A673 (cell line): ENCODE results near the gene PROSER3.

Experiments
- CTCF ChIP-seq: fragments of 300-800, 200-600 bp; sonication (generic); conservative IDR thresholded peaks from 2 replicates; pipeline ENCODE4 v1.5.1; 2017; ENCODE audit warnings: low read depth, mild to moderate bottlenecking, antibody characterized with exemption, low read length, moderate library complexity, mixed read lengths
- EZH2 ChIP-seq: fragments of 200-600 bp; sonication (generic); IDR thresholded peaks from 2 replicates; pipeline ENCODE4 v1.6.1; 2017; ENCODE audit warnings: borderline replicate concordance, low read depth, mild to moderate bottlenecking, mixed read lengths, antibody characterized with exemption, low read length; ENCODE audit not compliant: poor library complexity, severe bottlenecking

GRCh38 chr19:35755131-35755549, 2.8 kb upstream of the PROSER3 start:
- TF ChIP-seq EZH2 (no peak), CTCF (no peak)
